Activated naive CD8-positive, alpha-beta T cell treated with anti-CD3 and anti-CD28 coated beads, Interleukin-2, amount 10 ng/mL, durations not matched to agents 7 days and 5 days (primary cell): ENCODE data around the gene TRIM52. TPM values are rescaled to one million over a fixed set of nuclear protein-coding genes. Genes with fewer than 3 reads are reported as not detected.
"Not testable (repeated sequence)": the region's sequence is repeated elsewhere in the genome, so short reads cannot be mapped to it uniquely, and the experiment has no call there.

Experiments
- ATAC-seq: fragments of 150-1000 bp; cut with Tn5 transposase; one replicate; pipeline ENCODE4 v1.10.0; 2021; ENCODE audit warnings: low read depth, moderate library complexity
- POLR2A ChIA-PET: fragments of 350-600 bp; sonication (Branson Sonifier 250); formaldehyde crosslinking; loops from one replicate; lab custom pipeline; 2021; ENCODE audit warnings: antibody characterized with exemption; lab: Charles Lee
- DNase-seq: peaks from one replicate; pipeline ENCODE4 v3.0.0; 2021
- H3K27ac Mint-ChIP-seq: one replicate; pipeline ENCODE4 v1.8.0; 2022; ENCODE audit warnings: mild to moderate bottlenecking, mixed read lengths
- H3K27me3 Mint-ChIP-seq: one replicate; pipeline ENCODE4 v1.8.0; 2022; ENCODE audit warnings: mild to moderate bottlenecking, moderate library complexity, mixed read lengths
- H3K36me3 Mint-ChIP-seq: one replicate; pipeline ENCODE4 v1.8.0; 2021; ENCODE audit warnings: mild to moderate bottlenecking, mixed read lengths
- H3K4me1 Mint-ChIP-seq: one replicate; pipeline ENCODE4 v1.8.0; 2021; ENCODE audit warnings: mixed read lengths
- H3K4me3 Mint-ChIP-seq: one replicate; pipeline ENCODE4 v1.8.0; 2022; ENCODE audit warnings: mild to moderate bottlenecking, moderate library complexity, mixed read lengths
- H3K9me3 Mint-ChIP-seq: one replicate; pipeline ENCODE4 v1.8.0; 2021; ENCODE audit warnings: mixed read lengths
- total RNA-seq, 2 experiments: library from RNA; stranded (reverse); gene quantifications; one replicate each; pipeline ENCODE4 v1.2.3, GENCODE V29; 2021

The TRIM52 gene
- total RNA-seq: 10 to 100 TPM; 43.0 to 43.5 TPM

DNA sequence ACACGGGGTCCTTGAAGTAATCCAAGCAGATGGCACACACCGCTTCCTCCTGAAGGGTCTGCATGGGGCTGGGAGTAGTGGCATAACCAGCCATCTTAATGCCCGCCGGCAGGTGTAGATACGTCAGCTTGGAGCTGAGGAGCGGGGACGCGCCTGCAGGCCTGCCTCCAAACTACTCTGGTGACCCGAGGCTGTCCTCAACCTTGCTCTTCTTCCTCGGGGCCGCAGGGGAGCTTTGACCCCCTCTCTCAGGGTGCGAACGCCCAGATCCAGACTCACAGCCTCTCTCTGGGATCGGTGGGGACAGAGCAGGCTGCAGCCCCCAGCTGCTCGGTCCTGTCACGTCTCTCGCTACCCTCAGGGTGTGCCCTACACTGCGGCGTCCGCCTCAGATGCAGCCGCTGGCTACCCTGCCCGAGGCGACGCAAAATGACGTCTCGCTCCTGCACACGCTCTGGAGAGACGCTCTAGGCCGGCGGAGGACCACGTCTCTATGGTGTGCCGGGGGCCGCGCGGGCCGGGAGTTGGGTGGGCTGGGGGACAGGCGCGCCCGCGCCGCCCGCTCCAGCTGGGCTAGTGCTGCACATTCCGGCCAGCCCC is at the start of gene TRIM52:
Gene TRIM52 (minus strand): TSS at position 424 of the 600 bp plus-strand sequence. CDS start 330 bp downstream, at position 94.
- Mint-ChIP-seq H3K9me3 (no peaks in the 10 kb centered on the region), H3K27me3 (no peaks in the 10 kb centered on the region), H3K4me1 (peaks cover 36% of the 10 kb centered on the region), H3K27ac (peak within 1 kb of the TSS; percentile 93), H3K36me3 (peaks cover 23% of the 10 kb centered on the region), H3K4me3 (peak within 1 kb of the TSS; percentile 97)
- ATAC-seq (peak; percentile 86), DNase-seq (peak; percentile 91)
- POLR2A ChIA-PET: interaction anchor here (0.9 to 6.4 kb wide), 18 partner anchors 13 to 457 kb away, joined by 3 to 202 read pairs (median 6); partner anchors contain the start of genes MGAT1, RACK1, TRIM41 and TRIM7

DNA sequence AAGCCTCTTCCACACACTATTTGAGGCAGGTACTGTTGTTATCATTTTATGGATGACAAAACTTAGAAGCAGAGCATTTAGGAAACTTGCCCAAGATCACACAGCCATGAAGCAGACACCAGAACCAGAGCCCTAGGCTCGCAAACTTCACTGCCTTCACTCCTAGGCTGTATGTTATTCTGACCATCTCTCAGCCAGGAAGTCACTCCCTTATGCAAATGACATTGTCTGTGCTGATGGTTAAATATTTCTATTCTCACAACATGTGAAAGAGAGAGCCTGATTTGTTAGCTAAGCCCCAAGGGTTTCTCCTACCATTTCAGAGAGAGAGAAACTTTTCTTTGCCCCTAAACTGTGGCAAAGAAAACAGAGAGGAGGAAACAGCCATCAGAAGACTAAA is 26.4 kb upstream of the TRIM52 start:
- POLR2A ChIA-PET, H3K9me3 Mint-ChIP-seq, H3K27ac Mint-ChIP-seq, H3K36me3 Mint-ChIP-seq, H3K4me3 Mint-ChIP-seq, ATAC-seq, DNase-seq, H3K27me3 Mint-ChIP-seq, H3K4me1 Mint-ChIP-seq: not testable (repeated sequence)

DNA sequence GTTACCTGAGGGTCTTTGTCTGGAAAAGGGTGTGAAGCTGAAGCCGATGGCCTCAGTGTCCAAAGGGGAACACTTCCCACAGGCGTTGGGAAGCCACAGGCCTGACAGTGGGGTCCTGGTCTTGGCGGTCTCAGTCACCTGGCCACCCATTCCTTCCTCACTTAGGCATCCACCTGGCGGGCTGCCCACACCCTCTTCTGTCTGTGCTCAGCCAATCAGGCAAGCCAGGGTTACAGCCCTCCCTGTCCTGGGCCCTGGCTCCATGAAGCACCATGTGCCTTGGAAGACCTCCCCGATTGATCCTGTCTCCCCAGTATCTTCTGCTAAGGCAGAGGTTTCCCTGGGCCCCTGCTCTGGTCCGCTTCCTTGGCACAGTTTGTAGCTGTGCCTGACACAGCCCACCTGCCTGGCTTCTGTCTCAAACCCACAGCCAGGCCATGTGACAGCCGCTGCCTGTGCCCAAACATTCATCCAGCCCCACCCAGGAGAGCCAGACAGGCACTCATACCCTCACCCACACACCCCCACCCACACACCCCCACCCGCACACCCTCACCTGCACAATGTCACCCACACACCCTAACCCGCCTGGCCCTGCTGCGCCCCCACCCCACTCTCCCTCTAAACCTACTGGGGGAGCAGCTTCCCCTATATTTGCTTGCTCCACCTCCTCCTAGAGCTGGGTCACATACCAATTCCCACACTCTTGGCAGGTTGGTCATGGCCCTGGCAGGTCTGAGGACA is 25.2 kb upstream of the TRIM52 start:
- H3K4me3 Mint-ChIP-seq, H3K9me3 Mint-ChIP-seq, H3K27ac Mint-ChIP-seq, H3K4me1 Mint-ChIP-seq, ATAC-seq, H3K36me3 Mint-ChIP-seq, POLR2A ChIA-PET, DNase-seq, H3K27me3 Mint-ChIP-seq: not testable (repeated sequence)

DNA sequence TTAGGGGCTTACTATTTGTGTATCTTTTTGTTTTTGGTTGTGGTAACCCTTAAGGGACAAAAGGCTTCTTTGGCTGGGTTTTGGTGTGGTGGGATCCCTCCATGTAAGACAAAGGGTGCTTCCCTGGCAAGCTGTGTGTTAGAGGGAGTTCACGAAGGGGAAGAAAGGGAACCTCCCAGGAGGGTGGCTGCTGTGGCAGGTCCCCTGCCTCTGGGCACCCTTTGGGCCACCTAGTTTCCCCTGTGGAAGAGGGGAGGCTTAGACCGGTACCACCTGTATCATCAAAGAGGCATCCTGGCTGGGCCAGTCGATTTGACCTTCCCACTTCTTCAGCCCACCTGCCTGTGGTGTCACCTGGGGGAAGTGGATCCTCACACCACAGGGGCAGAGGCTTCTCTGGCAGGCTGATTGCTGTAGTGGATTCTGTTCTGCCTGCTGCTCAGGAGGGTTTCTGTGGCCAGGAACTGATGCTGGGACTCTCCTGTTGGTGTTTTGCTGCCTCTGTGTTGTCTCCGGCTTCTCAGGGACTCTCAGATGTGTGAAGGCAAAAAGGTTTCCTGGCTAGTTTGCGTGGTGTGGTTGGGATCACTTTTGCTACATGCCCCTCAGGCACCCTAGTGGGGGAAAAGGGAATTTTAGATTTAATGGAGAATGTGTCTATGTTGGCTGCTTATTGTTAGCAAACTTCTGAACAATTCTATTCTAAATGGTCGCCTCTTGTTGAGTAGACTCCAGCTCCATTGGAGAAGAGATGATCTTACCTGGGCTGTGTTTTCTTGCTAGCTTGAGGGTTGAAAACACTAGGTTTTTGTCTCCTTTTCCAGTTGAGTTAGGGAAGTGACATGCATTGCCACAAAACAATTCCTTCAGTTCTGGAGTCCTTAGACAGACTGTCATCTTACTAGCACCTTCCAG is 23.2 kb upstream of the TRIM52 start:
- H3K27me3 Mint-ChIP-seq, DNase-seq, H3K9me3 Mint-ChIP-seq, H3K36me3 Mint-ChIP-seq, H3K4me3 Mint-ChIP-seq, H3K4me1 Mint-ChIP-seq, H3K27ac Mint-ChIP-seq, ATAC-seq: not testable (repeated sequence)
- POLR2A ChIA-PET: interaction anchor here (1.5 kb wide), 1 partner anchor 23 kb away, joined by 3 read pairs; the partner anchor contains the start of gene TRIM52

DNA sequence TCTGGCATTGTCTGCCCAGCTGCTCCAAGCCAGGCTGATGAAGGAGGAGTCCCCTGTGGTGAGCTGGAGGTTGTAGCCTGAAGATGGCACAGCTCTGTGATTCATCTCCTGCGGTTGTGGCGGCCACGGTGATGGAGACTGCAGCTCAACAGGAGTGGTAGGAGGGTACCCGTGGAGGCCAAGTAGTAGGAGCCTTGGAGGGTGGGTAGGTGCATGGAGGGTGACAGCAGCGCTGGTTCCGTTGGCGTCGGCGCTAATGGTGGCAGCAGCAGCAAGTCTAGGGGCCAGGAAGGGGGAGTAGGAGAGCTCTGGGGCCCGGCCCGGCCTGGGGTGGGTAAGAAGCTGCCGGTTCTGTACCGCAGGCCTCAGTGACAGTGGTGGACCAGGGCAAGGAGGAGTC is 22.4 kb upstream of the TRIM52 start:
- POLR2A ChIA-PET: interaction anchor here (1.5 kb wide), 1 partner anchor 23 kb away, joined by 3 read pairs; the partner anchor contains the start of gene TRIM52
- H3K27me3 Mint-ChIP-seq: no peaks in the 10 kb centered on the region
- DNase-seq (no peak), ATAC-seq (no peak)
- H3K27ac Mint-ChIP-seq: no peak overlapping the region
- no peaks in the 10 kb centered on the region for H3K9me3 Mint-ChIP-seq
- H3K36me3 Mint-ChIP-seq: no peaks in the 10 kb centered on the region
- peaks cover 5% of the 10 kb centered on the region for H3K4me1 Mint-ChIP-seq
- H3K4me3 Mint-ChIP-seq: no peak overlapping the region

DNA sequence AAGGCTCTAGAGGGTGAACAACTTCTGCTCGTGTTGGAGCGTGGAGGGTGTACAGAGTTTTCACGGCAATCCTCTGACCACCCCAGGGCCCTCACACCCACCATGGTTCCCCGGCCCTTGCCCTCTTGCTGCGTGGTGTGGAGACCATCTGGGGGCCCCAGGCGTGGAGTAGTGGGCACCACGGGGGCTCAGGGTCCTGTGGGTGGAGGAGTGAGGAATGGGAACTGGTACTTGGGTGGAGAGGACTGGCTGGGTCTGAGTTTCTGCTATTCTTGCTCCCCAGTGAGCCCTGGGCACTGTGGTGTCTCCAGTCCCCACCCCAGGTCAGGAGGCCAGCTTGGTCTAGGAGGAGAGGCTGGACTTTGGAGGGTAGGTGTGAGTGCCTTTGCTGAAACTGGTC is 21.9 kb upstream of the TRIM52 start:
- POLR2A ChIA-PET: interaction anchor here (1.5 kb wide), 1 partner anchor 22 kb away, joined by 3 read pairs; the partner anchor contains the start of gene TRIM52
- H3K4me3 Mint-ChIP-seq: no peak overlapping the region
- no peaks in the 10 kb centered on the region for H3K36me3 Mint-ChIP-seq
- no peak overlapping the region for H3K27ac Mint-ChIP-seq
- no peaks in the 10 kb centered on the region for H3K9me3 Mint-ChIP-seq
- no peak for ATAC-seq
- no peak for DNase-seq
- no peaks in the 10 kb centered on the region for H3K27me3 Mint-ChIP-seq
- H3K4me1 Mint-ChIP-seq: peaks cover 5% of the 10 kb centered on the region

DNA sequence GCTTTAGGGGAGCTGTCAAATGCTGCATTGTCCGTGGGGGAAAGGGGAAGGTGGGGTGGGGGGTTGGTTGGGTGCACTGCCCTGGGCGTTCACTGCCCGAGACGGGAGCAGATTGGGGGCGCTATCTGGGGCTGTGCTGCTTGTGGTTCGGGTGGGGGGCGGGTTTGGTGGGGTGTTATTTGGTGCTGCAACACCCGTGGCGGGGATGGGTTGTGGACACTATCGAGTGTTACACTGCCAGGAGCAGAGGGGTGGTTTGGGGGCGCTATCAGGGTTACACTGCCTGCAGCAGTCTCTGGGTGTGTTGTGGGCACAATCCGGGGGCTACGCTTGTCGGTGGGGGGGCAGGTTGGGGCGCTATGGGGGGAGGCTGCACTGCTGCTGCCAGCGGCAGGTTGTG is 21.5 kb upstream of the TRIM52 start:
- H3K9me3 Mint-ChIP-seq, H3K27ac Mint-ChIP-seq, POLR2A ChIA-PET, H3K27me3 Mint-ChIP-seq, H3K4me1 Mint-ChIP-seq, DNase-seq, H3K4me3 Mint-ChIP-seq, ATAC-seq, H3K36me3 Mint-ChIP-seq: not testable (repeated sequence)

DNA sequence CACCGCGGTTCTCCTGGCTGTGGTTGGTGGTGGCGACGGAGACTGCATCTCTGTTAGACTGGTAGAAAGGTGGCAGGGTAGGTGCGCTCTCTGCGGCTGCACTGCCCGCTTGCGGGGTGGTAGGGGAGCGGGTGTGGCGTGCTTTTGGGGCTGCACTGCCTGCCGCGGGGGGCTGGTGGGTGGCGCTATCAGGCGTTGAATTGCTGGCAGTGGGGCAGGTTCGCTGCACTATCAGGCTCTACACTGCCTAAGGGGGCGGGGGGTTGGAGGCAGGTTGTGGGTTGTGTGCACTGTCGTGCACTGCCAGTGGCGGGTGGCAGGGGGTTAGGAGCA is 21.0 kb upstream of the TRIM52 start:
- Mint-ChIP-seq H3K36me3 (no peaks in the 10 kb centered on the region), H3K27me3 (no peaks in the 10 kb centered on the region), H3K4me3 (no peak overlapping the region), H3K27ac (no peak overlapping the region), H3K4me1 (peaks cover 2% of the 10 kb centered on the region), H3K9me3 (no peaks in the 10 kb centered on the region)
- POLR2A ChIA-PET: no interaction called here
- DNase-seq (no peak), ATAC-seq (no peak)

DNA sequence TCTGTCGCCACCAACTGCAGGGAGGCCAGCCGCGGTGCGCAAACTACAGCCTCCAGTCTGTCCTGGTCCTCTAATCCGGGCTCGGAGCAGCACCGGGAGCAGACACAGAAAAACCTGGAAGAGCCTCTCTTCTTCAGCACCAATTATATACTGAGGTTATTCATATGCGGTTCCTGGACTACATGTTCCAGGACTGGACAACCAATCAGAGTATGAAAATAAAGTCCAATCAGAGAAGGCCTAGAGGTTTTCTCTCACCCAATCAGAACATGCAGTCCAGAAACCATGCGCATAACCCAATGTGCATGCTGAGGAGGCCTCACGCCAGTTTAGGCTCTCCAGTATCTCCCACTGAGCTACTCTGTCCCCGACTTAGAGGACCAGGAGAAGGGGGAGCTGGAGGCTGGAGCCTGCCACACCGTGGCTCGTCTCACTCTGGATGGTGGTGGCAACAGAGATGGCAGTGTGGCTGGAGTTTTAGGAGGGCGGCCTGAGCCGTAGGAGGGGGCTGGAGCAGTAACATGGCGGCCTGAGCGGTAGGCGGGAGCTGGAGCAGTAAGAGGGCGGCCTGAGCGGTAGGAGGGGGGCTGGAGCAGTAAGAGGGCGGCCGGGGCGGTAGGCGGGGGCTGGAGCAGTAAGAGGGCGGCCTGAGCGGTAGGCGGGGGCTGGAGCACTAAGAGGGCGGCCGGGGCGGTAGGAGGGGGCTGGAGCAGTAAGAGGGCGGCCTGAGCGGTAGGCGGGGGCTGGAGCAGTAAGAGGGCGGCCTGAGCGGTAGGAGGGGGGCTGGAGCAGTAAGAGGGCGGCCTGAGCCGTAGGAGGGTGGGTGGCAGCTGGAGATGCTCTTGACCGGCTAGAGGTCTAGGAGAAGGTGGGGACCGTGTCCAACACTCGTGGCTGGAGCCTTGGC is 20.4 kb upstream of the TRIM52 start:
- Mint-ChIP-seq H3K4me1 (peaks cover 2% of the 10 kb centered on the region), H3K4me3 (no peak overlapping the region), H3K9me3 (no peaks in the 10 kb centered on the region), H3K27me3 (no peaks in the 10 kb centered on the region), H3K27ac (no peak overlapping the region), H3K36me3 (no peaks in the 10 kb centered on the region)
- ATAC-seq: no peak
- no peak for DNase-seq
- POLR2A ChIA-PET: no interaction called here

DNA sequence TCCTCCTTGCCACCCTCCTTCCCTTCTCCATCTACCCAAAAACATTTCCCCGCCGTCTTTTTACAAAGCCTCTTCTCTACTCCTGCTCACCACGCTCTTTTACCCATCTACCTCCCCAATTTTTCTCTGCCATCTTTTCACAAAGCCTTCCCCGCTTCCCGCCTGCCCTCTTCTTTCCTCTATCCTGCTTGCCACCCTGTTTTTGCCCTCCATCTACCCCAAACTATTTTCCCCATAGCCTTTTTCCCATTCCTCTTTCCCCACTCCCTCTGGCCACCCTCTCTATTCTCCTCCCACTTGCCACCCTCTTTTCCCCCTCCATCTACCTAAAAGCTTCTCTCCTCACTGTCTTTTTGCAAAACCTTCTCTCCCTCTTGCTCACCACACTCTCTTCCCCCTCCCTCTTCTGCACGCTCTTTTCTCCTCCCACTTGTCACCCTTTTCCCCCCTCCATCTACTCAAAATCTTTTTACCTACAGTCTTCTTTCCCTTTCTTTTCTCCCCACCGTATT is 19.4 kb upstream of the TRIM52 start:
- POLR2A ChIA-PET: no interaction called here
- no peak for ATAC-seq

DNA sequence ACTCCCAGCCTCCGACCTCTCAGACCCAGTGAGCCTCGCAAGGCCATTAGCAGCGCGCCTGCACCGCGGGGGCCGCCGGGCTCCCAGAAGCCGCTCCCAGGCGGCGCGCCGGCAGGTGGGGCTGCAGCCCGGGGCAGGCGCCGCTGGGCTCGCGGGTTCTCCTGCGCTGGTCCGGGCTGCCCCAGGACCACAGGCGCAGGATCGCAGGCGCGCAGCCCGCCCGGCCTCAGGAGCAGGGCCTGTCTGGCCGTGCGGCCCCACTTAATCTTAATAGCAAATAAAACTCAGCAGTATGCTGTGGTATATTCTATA is 12.4 kb upstream of the TRIM52 start:
- H3K4me3 Mint-ChIP-seq, H3K36me3 Mint-ChIP-seq, H3K4me1 Mint-ChIP-seq, H3K27me3 Mint-ChIP-seq, H3K27ac Mint-ChIP-seq, H3K9me3 Mint-ChIP-seq, ATAC-seq, POLR2A ChIA-PET, DNase-seq: not testable (repeated sequence)

More for the DNA sequence above, 19.4 kb upstream of the TRIM52 start:
- no peaks in the 10 kb centered on the region for H3K36me3 Mint-ChIP-seq
- DNase-seq: no peak
- H3K9me3 Mint-ChIP-seq: no peaks in the 10 kb centered on the region
- H3K4me1 Mint-ChIP-seq: peaks cover 2% of the 10 kb centered on the region
- H3K4me3 Mint-ChIP-seq: no peak overlapping the region
- no peak overlapping the region for H3K27ac Mint-ChIP-seq
- no peaks in the 10 kb centered on the region for H3K27me3 Mint-ChIP-seq

DNA sequence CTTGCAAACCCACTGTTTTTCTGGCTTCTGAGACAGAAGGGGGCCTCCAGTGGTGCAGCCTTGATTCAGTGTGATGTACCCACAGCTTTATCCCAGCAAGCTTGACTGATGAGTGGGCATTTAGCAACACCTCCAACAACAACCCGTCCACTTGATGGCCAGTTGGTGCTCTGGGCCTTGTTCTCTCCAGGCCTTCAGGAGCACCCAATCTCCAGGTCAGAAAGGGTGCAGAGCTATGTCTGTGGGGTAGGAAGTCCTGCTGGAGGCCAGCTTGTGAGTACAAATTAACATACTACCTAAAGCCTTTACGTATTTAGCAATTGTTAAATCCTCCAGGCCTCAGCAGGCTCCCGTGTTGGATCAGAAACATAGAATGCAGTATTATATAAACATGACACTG is 10.1 kb upstream of the TRIM52 start:
- Mint-ChIP-seq H3K4me1 (no peaks in the 10 kb centered on the region), H3K27ac (no peak overlapping the region)

More for the DNA sequence above, 10.1 kb upstream of the TRIM52 start:
- ATAC-seq (no peak), DNase-seq (no peak)
- H3K9me3 Mint-ChIP-seq: no peaks in the 10 kb centered on the region
- no peaks in the 10 kb centered on the region for H3K36me3 Mint-ChIP-seq
- POLR2A ChIA-PET: no interaction called here
- no peaks in the 10 kb centered on the region for H3K27me3 Mint-ChIP-seq
- H3K4me3 Mint-ChIP-seq: no peak overlapping the region
